Lower leg skin (tissue), 4 donors: ENCODE data around the gene GNG8. TPM values are rescaled to one million over a fixed set of nuclear protein-coding genes. Genes with fewer than 3 reads are reported as not detected.

Source experiments
- DNase-seq, 2 donors: peaks; one replicate each; pipeline ENCODE4 v3.0.0-alpha.2; 2019; ENCODE audit warnings: low spot score in 2 of 2
- H3K4me3 ChIP-seq: fragments of 200-600 bp; sonication (generic); 2 replicates; pipeline ENCODE4 v1.5.1; 2017; ENCODE audit warnings: mild to moderate bottlenecking, low read depth; ENCODE audit not compliant: poor library complexity, severe bottlenecking
- POLR2A ChIP-seq, 2 donors: fragments of 450-650 bp; IDR thresholded peaks; one replicate each; pipeline ENCODE4 v1.6.1; 2016 to 2017; ENCODE audit warnings: antibody characterized with exemption in 2 of 2, mild to moderate bottlenecking in 1 of 2, moderate library complexity in 1 of 2
- WGBS, 2 donors: methylation state at CpG; one replicate each; pipeline ENCODE4 v1.1.5; 2018; 5-methylcytosine and 5-hydroxymethylcytosine counted together
- intact Hi-C: fragments of 100-400 bp; cut with DNase I; formaldehyde crosslinking; loops from one replicate; pipeline ENCODE4 v1.15.0; 2023; ENCODE audit warnings: low total_unique reads
- total RNA-seq, 4 donors: library from RNA; depleted of rRNA; stranded (reverse); fragments of >200 nt; gene quantifications; one replicate each; pipeline ENCODE4 v1.1.0, GENCODE V29; 2016
- TF ChIP-seq, protein P1 (sequence below), 3 donors: fragments of 450-650 bp; IDR thresholded peaks; one replicate each; pipeline ENCODE4 v1.5.1; 2016; ENCODE audit warnings: antibody characterized with exemption in 3 of 3, mild to moderate bottlenecking in 3 of 3, moderate library complexity in 2 of 3

GNG8 gene
- total RNA-seq, 4 donors from 2014 or later, result not detected

DNA sequence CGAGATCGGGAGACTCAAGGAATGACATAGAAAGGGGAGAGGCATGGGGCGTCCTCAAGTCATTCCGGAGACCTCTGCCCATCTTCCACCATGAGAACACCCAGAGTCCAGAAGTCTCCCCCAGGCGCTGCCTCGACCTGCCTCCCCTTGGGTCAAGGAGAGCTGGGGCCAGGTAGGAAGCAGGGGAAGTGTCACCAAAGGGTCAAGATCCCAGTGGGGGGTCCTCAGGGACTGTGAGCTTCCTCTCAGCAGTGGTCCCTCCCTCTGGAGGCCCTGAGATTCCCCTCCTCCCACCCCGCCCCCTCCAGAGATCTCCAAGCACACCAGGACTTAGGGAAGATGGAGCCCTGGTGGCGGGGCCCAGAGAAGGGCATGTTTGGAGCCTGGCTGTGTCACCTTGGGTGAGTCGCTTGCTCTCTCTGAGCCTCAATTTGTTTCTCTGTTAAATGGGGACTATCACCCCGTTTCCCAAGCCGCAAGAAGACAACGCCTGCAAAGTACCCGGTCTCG, 24.1 kb upstream of the GNG8 start:
- WGBS, 2 donors, result 5 to 7% methylated on average over 14 of the region's 14 CpGs
- no peak overlapping the region for H3K4me3 ChIP-seq
- no peak for DNase-seq
- no peak for TF ChIP-seq POLR2A (IDR thresholded peaks at IDR 0.05)
- TF ChIP-seq, protein P1, sequence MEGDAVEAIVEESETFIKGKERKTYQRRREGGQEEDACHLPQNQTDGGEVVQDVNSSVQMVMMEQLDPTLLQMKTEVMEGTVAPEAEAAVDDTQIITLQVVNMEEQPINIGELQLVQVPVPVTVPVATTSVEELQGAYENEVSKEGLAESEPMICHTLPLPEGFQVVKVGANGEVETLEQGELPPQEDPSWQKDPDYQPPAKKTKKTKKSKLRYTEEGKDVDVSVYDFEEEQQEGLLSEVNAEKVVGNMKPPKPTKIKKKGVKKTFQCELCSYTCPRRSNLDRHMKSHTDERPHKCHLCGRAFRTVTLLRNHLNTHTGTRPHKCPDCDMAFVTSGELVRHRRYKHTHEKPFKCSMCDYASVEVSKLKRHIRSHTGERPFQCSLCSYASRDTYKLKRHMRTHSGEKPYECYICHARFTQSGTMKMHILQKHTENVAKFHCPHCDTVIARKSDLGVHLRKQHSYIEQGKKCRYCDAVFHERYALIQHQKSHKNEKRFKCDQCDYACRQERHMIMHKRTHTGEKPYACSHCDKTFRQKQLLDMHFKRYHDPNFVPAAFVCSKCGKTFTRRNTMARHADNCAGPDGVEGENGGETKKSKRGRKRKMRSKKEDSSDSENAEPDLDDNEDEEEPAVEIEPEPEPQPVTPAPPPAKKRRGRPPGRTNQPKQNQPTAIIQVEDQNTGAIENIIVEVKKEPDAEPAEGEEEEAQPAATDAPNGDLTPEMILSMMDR (IDR thresholded peaks at IDR 0.05), result no peak
- intact Hi-C loops, result loop anchor here (10.0 kb wide), 2 partner anchors 45 to 125 kb away; no protein-coding TSS in a partner anchor

DNA sequence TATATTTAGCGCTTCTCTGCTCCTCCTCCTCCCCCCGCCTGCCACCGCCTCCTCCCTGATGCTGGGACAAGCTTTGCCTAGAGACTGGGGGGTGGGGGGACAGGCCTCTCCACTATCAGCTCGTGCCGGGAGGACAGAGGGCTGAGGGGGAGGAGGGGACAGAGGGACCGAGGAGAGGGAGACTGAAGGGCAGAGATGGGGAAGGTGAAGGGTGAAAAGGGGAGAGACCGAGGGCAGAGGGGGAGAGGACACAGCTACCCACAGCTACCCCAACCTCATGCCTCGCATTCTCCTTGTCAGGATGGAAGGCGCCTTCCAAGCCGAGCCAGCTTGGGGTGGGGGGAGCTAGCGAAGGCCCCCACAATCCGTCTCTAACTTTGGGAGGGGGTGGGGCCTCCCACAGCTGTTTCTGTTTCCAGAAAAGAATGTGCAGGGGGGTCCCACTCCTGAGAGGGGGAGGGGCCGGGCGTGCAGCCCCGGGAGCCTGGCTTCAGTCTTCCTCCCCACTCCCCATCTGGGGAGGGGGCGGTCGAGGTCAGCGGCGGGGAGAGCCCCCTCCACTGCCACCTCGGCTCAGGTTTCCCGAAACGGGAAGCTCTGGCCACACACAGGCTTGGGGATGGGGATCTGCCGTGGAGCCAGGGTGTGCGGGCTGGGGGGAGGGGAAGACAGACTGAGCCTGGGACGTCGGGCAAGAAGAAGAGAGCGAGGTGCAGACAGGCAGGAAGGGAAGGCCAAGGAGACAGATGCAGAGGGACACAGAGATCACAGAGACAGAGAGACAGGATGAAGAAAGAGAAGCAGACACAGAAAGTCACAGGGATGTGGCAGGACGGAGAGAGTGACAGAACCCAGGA, 23.4 kb upstream of the GNG8 start:
- no peak for DNase-seq
- H3K4me3 ChIP-seq, result no peak overlapping the region
- WGBS, 2 donors, result 5 to 8% methylated on average over 28 of the region's 28 CpGs
- no peak for TF ChIP-seq POLR2A (IDR thresholded peaks at IDR 0.05)
- intact Hi-C loops, result loop anchor here (10.0 kb wide), 2 partner anchors 45 to 125 kb away; no protein-coding TSS in a partner anchor

DNA sequence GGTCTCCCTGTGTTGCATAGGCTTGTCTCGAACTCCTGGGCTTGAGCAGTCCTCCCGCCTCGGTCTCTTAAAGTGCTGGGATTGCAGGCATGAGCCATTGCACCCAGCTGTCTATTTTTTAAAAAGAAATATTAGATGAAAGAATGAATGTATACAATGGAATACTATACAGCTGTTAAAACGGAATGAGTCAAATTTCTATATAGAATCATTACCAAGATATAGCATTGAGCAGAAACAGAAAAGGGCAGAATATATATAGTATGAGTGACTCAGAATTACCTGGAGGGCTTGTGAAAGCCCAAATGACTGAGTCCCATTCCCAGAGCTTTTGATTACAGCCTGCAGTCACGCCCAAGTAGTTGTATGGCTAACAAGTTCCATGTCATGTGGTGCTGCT, 20.5 kb upstream of the GNG8 start:
- intact Hi-C loops, result no loop called here
- no peak for DNase-seq
- no peak overlapping the region for H3K4me3 ChIP-seq
- WGBS, 2 donors, result 80 to 88% methylated on average over 5 of the region's 5 CpGs
- no peak for TF ChIP-seq POLR2A (IDR thresholded peaks at IDR 0.05)
- TF ChIP-seq, protein P1 (IDR thresholded peaks at IDR 0.05), result no peak

DNA sequence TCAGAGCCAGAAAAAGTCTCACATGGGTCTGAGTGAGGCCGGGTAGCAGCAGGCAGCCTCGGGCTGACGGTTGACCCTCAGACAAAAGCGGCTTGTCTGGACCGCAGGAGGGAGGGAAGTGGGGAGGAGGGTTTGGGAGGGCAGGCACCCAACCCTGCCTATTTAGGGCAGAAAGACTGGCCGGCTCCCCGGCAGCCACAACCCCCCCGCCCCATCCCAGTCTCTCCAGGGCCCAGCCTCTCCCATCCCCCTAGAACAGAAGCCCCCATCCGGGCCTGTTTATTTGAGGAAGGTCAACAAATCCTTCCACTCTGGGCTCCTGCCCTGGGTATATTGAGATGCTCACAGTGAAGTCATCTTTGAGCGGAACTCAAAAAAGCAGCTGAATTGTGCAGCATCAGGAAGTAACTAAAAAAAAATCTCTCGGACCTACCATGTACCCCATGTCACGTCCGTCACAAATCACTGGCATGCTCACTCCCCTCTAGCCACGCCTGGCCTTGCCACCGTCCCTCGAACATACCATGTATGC, 18.7 kb upstream of the GNG8 start:
- intact Hi-C loops, result no loop called here
- H3K4me3 ChIP-seq, result no peak overlapping the region
- TF ChIP-seq, protein P1 (IDR thresholded peaks at IDR 0.05), result no peak
- no peak for TF ChIP-seq POLR2A (IDR thresholded peaks at IDR 0.05)
- 62 to 73% methylated on average over 16 of the region's 16 CpGs for WGBS, 2 donors
- no peak for DNase-seq

DNA sequence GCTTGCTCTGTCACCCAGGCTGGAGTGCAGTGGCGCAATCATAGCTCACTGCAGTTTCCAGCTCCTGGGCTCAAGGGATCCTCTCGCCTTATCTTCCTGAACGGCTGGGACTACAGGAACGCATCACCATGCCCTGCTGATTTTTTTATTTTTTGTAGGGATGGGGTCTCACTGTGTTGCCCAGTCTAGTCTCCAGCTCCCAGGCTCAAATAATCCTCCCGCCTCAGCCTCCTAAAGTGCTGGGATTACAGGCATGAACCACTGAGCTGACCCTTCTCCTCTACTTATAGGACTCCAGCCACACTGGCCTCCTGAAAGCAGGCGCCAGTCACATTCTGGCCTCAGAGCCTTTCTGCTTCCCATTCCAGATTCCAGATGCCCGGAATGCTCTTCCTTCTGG, 14.4 kb upstream of the GNG8 start:
- WGBS, 2 donors, result 86 to 92% methylated on average over 7 of the region's 7 CpGs
- intact Hi-C loops, result no loop called here
- no peak for DNase-seq

More for the DNA sequence above, 14.4 kb upstream of the GNG8 start:
- TF ChIP-seq, protein P1 (IDR thresholded peaks at IDR 0.05), result no peak
- no peak for TF ChIP-seq POLR2A (IDR thresholded peaks at IDR 0.05)
- H3K4me3 ChIP-seq, result no peak overlapping the region
